GM23338 (cell line): ENCODE measurements around the gene KLF2. TPM values are rescaled to one million over a fixed set of nuclear protein-coding genes. Genes with fewer than 3 reads are reported as not detected.

Experiments used
- ATAC-seq: fragments of 200-7000 bp; cut with Tn5 transposase; 3 replicates; pipeline ENCODE4 v1.9.1; 2020
- DNase-seq: peaks from one replicate; pipeline ENCODE4 v3.0.0-alpha.2; 2015; ENCODE audit warnings: low spot score
- H2AFZ ChIP-seq: fragments of 200-600 bp; sonication (generic); 2 replicates; pipeline ENCODE4 v1.8.0; 2016; ENCODE audit warnings: antibody characterized with exemption, mild to moderate bottlenecking, moderate library complexity
- H3F3A ChIP-seq: fragments of 200-600 bp; sonication (generic); replicated peaks from 2 replicates; pipeline ENCODE4 v1.8.0; 2017; ENCODE audit warnings: antibody characterized with exemption, mixed run types, low read depth
- H3K27ac ChIP-seq: fragments of 200-600 bp; sonication (generic); 2 replicates; pipeline ENCODE4 v1.6.1; 2016; ENCODE audit warnings: low read depth
- H3K27me3 ChIP-seq: fragments of 200-600 bp; sonication (generic); 2 replicates; pipeline ENCODE4 v1.8.0; 2016; ENCODE audit warnings: mild to moderate bottlenecking, mixed run types, moderate library complexity; ENCODE audit not compliant: insufficient read depth
- H3K36me3 ChIP-seq: fragments of 200-600 bp; sonication (generic); 2 replicates; pipeline ENCODE4 v1.8.0; 2016; ENCODE audit warnings: mild to moderate bottlenecking; ENCODE audit not compliant: insufficient read depth
- H3K4me1 ChIP-seq: fragments of 200-600 bp; sonication (generic); 2 replicates; pipeline ENCODE4 v1.8.0; 2016; ENCODE audit warnings: mild to moderate bottlenecking, moderate library complexity; ENCODE audit not compliant: insufficient read depth
- H3K4me2 ChIP-seq: fragments of 200-600 bp; sonication (generic); 2 replicates; pipeline ENCODE4 v1.7.1; 2017; ENCODE audit warnings: mixed run types
- H3K4me3 ChIP-seq: fragments of 200-600 bp; sonication (generic); 2 replicates; pipeline ENCODE4 v1.6.1; 2016; ENCODE audit warnings: mixed run types
- H3K79me2 ChIP-seq: fragments of 200-600 bp; sonication (generic); replicated peaks from 2 replicates; pipeline ENCODE4 v1.8.0; 2017; ENCODE audit warnings: mild to moderate bottlenecking; ENCODE audit not compliant: insufficient read depth
- H3K9me2 ChIP-seq: fragments of 200-600 bp; sonication (generic); 2 replicates; pipeline ENCODE4 v1.8.0; 2017; ENCODE audit not compliant: insufficient read depth
- H4K20me1 ChIP-seq: fragments of 200-600 bp; sonication (generic); replicated peaks from 2 replicates; pipeline ENCODE4 v1.8.0; 2017; ENCODE audit warnings: mild to moderate bottlenecking; ENCODE audit not compliant: insufficient read depth
- H3K27ac Mint-ChIP-seq: 2 replicates; pipeline ENCODE4 v1.8.0; 2020; ENCODE audit warnings: inconsistent platforms, mild to moderate bottlenecking, moderate library complexity, mixed read lengths
- H3K27me3 Mint-ChIP-seq: 3 replicates; pipeline ENCODE4 v1.8.0; 2022; ENCODE audit warnings: low read depth, mild to moderate bottlenecking, moderate library complexity, mixed read lengths, inconsistent platforms; ENCODE audit not compliant: insufficient read depth, poor library complexity
- H3K36me3 Mint-ChIP-seq: 3 replicates; pipeline ENCODE4 v1.8.0; 2021; ENCODE audit warnings: low read depth, mild to moderate bottlenecking, inconsistent platforms, moderate library complexity, mixed read lengths
- H3K4me1 Mint-ChIP-seq: 3 replicates; pipeline ENCODE4 v1.8.0; 2020; ENCODE audit warnings: mild to moderate bottlenecking, inconsistent platforms, mixed read lengths
- H3K4me3 Mint-ChIP-seq: 3 replicates; pipeline ENCODE4 v1.8.0; 2021; ENCODE audit warnings: moderate library complexity, mild to moderate bottlenecking, inconsistent platforms, mixed read lengths
- H3K9me3 Mint-ChIP-seq: 3 replicates; pipeline ENCODE4 v1.8.0; 2020; ENCODE audit warnings: moderate library complexity, mild to moderate bottlenecking, inconsistent platforms, mixed read lengths
- CREB1 ChIP-seq: fragments of 250-450 bp; sonication (Bioruptor Pico); IDR thresholded peaks from 2 replicates; pipeline ENCODE4 v1.5.0; 2020; ENCODE audit warnings: low read depth, mild to moderate bottlenecking, moderate library complexity
- CTCF ChIP-seq, 2 experiments: fragments of 200-600 bp in 1 of 2; sonication (generic) in 1 of 2; conservative IDR thresholded peaks; 2 replicates each; pipeline versions ENCODE4 v1.5.1 to v1.6.1; 2016 to 2017; ENCODE audit warnings: antibody characterized with exemption in 2 of 2, low read depth in 2 of 2, mild to moderate bottlenecking in 2 of 2, moderate library complexity in 1 of 2
- EZH2 ChIP-seq: fragments of 200-600 bp; sonication (generic); IDR thresholded peaks from one replicate; pipeline ENCODE4 v1.8.0; 2017; ENCODE audit warnings: antibody characterized with exemption, mild to moderate bottlenecking, low read depth; ENCODE audit not compliant: unreplicated experiment
- NANOG ChIP-seq: IDR thresholded peaks from 2 replicates; pipeline ENCODE4 v1.6.1; 2016; ENCODE audit warnings: antibody characterized with exemption, borderline replicate concordance
- POLR2AphosphoS5 ChIP-seq: IDR thresholded peaks from 2 replicates; pipeline ENCODE4 v1.6.1; 2016; ENCODE audit warnings: antibody characterized with exemption, low read depth
- REST ChIP-seq: IDR thresholded peaks from one replicate; pipeline ENCODE4 v1.6.1; 2018; ENCODE audit warnings: antibody characterized with exemption; ENCODE audit not compliant: unreplicated experiment
- STAT1 ChIP-seq: IDR thresholded peaks from one replicate; pipeline ENCODE4 v1.6.1; 2016; ENCODE audit warnings: antibody characterized with exemption; ENCODE audit not compliant: unreplicated experiment
- ZNF114 ChIP-seq: fragments of 250-450 bp; sonication (Bioruptor Pico); IDR thresholded peaks from 2 replicates; pipeline ENCODE4 v1.5.0; 2020; ENCODE audit warnings: mild to moderate bottlenecking, moderate library complexity
- ZNF331 ChIP-seq: fragments of 250-450 bp; sonication (Bioruptor Pico); IDR thresholded peaks from 2 replicates; pipeline ENCODE4 v1.5.0; 2020; ENCODE audit warnings: low read depth, mild to moderate bottlenecking, moderate library complexity
- polyA plus RNA-seq: library from polyadenylated mRNA; unstranded; fragments of >200 nt; fragmentation: Nextera tagmentation; extraction: Ambion mirVana; gene quantifications from 2 replicates; pipeline ENCODE4 v1.2.1, GENCODE V29; 2016
- total RNA-seq: library from RNA; depleted of rRNA; stranded (reverse); fragments of >200 nt; shearing (Covaris generic); gene quantifications from 2 replicates; pipeline ENCODE4 v1.2.3, GENCODE V29; 2014
- TF ChIP-seq, protein P1 (sequence below): fragments of 250-450 bp; sonication (Bioruptor Pico); IDR thresholded peaks from 2 replicates; pipeline ENCODE4 v1.5.0; 2020; ENCODE audit warnings: mild to moderate bottlenecking, moderate library complexity
- TF ChIP-seq, protein P2 (sequence below): IDR thresholded peaks from 2 replicates; pipeline ENCODE4 v1.6.1; 2016; ENCODE audit warnings: antibody characterized with exemption

KLF2 gene
- total and polyA plus RNA-seq, 2 experiments from 2014 or later: 0.90 TPM; not detected in 1

GRCh38 chr19:16315825-16316505 lies 8.7 kb upstream of the KLF2 start:
- ATAC-seq (no peak), DNase-seq (no peak)
- H3K4me3 Mint-ChIP-seq: no peak overlapping the region
- H3K4me2 ChIP-seq: no peak overlapping the region
- no peaks in the 10 kb centered on the region for H3K9me2 ChIP-seq
- no peak overlapping the region for H3K27ac Mint-ChIP-seq
- no peaks in the 10 kb centered on the region for H4K20me1 ChIP-seq
- no peaks in the 10 kb centered on the region for H3K4me1 Mint-ChIP-seq
- H2AFZ ChIP-seq: no peak overlapping the region
- H3K4me1 ChIP-seq: no peaks in the 10 kb centered on the region
- no peaks in the 10 kb centered on the region for H3K79me2 ChIP-seq
- no peaks in the 10 kb centered on the region for H3K36me3 ChIP-seq
- no peaks in the 10 kb centered on the region for H3K27me3 ChIP-seq
- H3F3A ChIP-seq: no peaks in the 10 kb centered on the region
- no peak overlapping the region for H3K4me3 ChIP-seq
- no peaks in the 10 kb centered on the region for H3K36me3 Mint-ChIP-seq
- H3K9me3 Mint-ChIP-seq: peaks cover 2% of the 10 kb centered on the region; the same call in 1 of the 3 replicates
- peaks cover 11% of the 10 kb centered on the region for H3K27me3 Mint-ChIP-seq
- H3K27ac ChIP-seq: no peak overlapping the region
- TF ChIP-seq CTCF (conservative IDR thresholded peaks at IDR 0.05; ENCODE audit: low read depth in 2 of 2) (no peak), REST (no peak), ZNF114 (no peak), STAT1 (no peak), ZNF331 (CRISPR knock-in tag) (no peak), NANOG (no peak), POLR2AphosphoS5 (no peak), CREB1 (CRISPR knock-in tag) (no peak), EZH2 (no peak)
- TF ChIP-seq, protein P1, sequence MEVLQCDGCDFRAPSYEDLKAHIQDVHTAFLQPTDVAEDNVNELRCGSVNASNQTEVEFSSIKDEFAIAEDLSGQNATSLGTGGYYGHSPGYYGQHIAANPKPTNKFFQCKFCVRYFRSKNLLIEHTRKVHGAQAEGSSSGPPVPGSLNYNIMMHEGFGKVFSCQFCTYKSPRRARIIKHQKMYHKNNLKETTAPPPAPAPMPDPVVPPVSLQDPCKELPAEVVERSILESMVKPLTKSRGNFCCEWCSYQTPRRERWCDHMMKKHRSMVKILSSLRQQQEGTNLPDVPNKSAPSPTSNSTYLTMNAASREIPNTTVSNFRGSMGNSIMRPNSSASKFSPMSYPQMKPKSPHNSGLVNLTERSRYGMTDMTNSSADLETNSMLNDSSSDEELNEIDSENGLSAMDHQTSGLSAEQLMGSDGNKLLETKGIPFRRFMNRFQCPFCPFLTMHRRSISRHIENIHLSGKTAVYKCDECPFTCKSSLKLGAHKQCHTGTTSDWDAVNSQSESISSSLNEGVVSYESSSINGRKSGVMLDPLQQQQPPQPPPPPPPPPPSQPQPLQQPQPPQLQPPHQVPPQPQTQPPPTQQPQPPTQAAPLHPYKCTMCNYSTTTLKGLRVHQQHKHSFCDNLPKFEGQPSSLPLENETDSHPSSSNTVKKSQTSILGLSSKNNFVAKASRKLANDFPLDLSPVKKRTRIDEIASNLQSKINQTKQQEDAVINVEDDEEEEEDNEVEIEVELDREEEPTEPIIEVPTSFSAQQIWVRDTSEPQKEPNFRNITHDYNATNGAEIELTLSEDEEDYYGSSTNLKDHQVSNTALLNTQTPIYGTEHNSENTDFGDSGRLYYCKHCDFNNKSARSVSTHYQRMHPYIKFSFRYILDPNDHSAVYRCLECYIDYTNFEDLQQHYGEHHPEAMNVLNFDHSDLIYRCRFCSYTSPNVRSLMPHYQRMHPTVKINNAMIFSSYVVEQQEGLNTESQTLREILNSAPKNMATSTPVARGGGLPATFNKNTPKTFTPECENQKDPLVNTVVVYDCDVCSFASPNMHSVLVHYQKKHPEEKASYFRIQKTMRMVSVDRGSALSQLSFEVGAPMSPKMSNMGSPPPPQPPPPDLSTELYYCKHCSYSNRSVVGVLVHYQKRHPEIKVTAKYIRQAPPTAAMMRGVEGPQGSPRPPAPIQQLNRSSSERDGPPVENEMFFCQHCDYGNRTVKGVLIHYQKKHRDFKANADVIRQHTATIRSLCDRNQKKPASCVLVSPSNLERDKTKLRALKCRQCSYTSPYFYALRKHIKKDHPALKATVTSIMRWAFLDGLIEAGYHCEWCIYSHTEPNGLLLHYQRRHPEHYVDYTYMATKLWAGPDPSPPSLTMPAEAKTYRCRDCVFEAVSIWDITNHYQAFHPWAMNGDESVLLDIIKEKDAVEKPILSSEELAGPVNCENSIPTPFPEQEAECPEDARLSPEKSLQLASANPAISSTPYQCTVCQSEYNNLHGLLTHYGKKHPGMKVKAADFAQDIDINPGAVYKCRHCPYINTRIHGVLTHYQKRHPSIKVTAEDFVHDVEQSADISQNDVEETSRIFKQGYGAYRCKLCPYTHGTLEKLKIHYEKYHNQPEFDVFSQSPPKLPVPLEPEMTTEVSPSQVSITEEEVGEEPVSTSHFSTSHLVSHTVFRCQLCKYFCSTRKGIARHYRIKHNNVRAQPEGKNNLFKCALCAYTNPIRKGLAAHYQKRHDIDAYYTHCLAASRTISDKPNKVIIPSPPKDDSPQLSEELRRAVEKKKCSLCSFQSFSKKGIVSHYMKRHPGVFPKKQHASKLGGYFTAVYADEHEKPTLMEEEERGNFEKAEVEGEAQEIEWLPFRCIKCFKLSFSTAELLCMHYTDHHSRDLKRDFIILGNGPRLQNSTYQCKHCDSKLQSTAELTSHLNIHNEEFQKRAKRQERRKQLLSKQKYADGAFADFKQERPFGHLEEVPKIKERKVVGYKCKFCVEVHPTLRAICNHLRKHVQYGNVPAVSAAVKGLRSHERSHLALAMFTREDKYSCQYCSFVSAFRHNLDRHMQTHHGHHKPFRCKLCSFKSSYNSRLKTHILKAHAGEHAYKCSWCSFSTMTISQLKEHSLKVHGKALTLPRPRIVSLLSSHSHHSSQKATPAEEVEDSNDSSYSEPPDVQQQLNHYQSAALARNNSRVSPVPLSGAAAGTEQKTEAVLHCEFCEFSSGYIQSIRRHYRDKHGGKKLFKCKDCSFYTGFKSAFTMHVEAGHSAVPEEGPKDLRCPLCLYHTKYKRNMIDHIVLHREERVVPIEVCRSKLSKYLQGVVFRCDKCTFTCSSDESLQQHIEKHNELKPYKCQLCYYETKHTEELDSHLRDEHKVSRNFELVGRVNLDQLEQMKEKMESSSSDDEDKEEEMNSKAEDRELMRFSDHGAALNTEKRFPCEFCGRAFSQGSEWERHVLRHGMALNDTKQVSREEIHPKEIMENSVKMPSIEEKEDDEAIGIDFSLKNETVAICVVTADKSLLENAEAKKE: no peak
- TF ChIP-seq, protein P2, sequence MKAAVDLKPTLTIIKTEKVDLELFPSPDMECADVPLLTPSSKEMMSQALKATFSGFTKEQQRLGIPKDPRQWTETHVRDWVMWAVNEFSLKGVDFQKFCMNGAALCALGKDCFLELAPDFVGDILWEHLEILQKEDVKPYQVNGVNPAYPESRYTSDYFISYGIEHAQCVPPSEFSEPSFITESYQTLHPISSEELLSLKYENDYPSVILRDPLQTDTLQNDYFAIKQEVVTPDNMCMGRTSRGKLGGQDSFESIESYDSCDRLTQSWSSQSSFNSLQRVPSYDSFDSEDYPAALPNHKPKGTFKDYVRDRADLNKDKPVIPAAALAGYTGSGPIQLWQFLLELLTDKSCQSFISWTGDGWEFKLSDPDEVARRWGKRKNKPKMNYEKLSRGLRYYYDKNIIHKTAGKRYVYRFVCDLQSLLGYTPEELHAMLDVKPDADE: no peak
